Sigmoid colon (tissue), 7 donors: ENCODE measurements around the gene NR2F6. TPM values are rescaled to one million over a fixed set of nuclear protein-coding genes. Genes with fewer than 3 reads are reported as not detected.
A peak's percentile ranks its signal among the peaks of the same experiment; 100 is the strongest.

Source experiments
- DNase-seq: peaks from one replicate; pipeline ENCODE4 v3.0.0-alpha.2; 2019
- H3K27ac ChIP-seq, 4 donors: fragments of 200-600 bp; sonication (generic); one replicate each; pipeline ENCODE4 v1.5.1; 2016 to 2019; ENCODE audit warnings: mild to moderate bottlenecking in 1 of 4
- H3K27me3 ChIP-seq, 3 donors: fragments of 200-600 bp; sonication (generic); one replicate each; pipeline ENCODE4 v1.5.1; 2019; ENCODE audit warnings: mild to moderate bottlenecking in 1 of 3
- H3K36me3 ChIP-seq, 4 donors: fragments of 200-600 bp; sonication (generic); one replicate each; pipeline ENCODE4 v1.5.1; 2016 to 2019
- H3K4me1 ChIP-seq, 4 donors: fragments of 200-600 bp; sonication (generic); one replicate each; pipeline ENCODE4 v1.5.1; 2017 to 2019
- H3K4me3 ChIP-seq, 4 donors: fragments of 200-600 bp; sonication (generic); one replicate each; pipeline ENCODE4 v1.5.1; 2017 to 2019; ENCODE audit warnings: mild to moderate bottlenecking in 2 of 4, moderate library complexity in 1 of 4
- H3K9me3 ChIP-seq, 4 donors: fragments of 200-600 bp in 3 of 4; sonication (generic) in 3 of 4; one replicate each; pipeline versions ENCODE4 v1.5.1 to v1.6.1; 2013 to 2019
- CTCF ChIP-seq, 4 experiments: fragments of 450-650 bp in 3 of 4; fragments of 200-600 bp in 1 of 4; IDR thresholded peaks; one replicate each; pipeline ENCODE4 v1.5.1; 2016 to 2019; ENCODE audit warnings: antibody characterized with exemption in 4 of 4, mild to moderate bottlenecking in 3 of 4, moderate library complexity in 2 of 4
- EP300 ChIP-seq, 4 donors: sonication (generic); formaldehyde crosslinking; IDR thresholded peaks; one replicate each; pipeline ENCODE4 v1.6.1; 2017; ENCODE audit warnings: antibody characterized with exemption in 4 of 4
- POLR2A ChIP-seq, 2 donors: fragments of 450-650 bp; IDR thresholded peaks; one replicate each; pipeline ENCODE4 v1.6.1; 2016; ENCODE audit warnings: antibody characterized with exemption in 2 of 2, mild to moderate bottlenecking in 2 of 2, moderate library complexity in 2 of 2
- POLR2AphosphoS5 ChIP-seq, 4 donors: sonication (generic); formaldehyde crosslinking; IDR thresholded peaks; one replicate each; pipeline ENCODE4 v1.6.1; 2017; ENCODE audit warnings: antibody characterized with exemption in 4 of 4
- WGBS, 2 donors: extraction: QIAGEN DNeasy Blood & Tissue Kit; methylation state at CpG; one replicate each; pipeline ENCODE4 v1.1.7; 2013; 5-methylcytosine and 5-hydroxymethylcytosine counted together
- intact Hi-C: fragments of 100-400 bp; cut with DNase I; formaldehyde crosslinking; loops from one replicate; pipeline ENCODE4 v1.15.1; 2023
- polyA plus RNA-seq, 3 donors: library from polyadenylated mRNA; stranded (reverse); fragments of 200-250 nt; gene quantifications; one replicate each; pipeline ENCODE4 v1.2.3, GENCODE V29; 2013
- total RNA-seq, 4 donors: library from RNA; depleted of rRNA; stranded (reverse); fragments of >200 nt; gene quantifications; one replicate each; pipeline ENCODE4 v1.1.0, GENCODE V29; 2016
- donor health status: healthy with polysubstance abuse.
- donor health status: Bipolar disorder and iron deficiency.
- donor health status: healthy.

Gene NR2F6
- total and polyA plus RNA-seq, 7 donors: 21.6 to 72.1 (median 32.6) TPM

- peak; percentile 100 for DNase-seq
- Histone ChIP-seq H3K27ac (peak within 1 kb of the TSS; percentile 85 to 94 (median 87)), H3K9me3 (no peaks in the 10 kb centered on the region), H3K27me3 (no peaks in the 10 kb centered on the region), H3K36me3 (peaks cover 0 to 23% (median 0%) of the 10 kb centered on the region in 4 donors), H3K4me3 (peak within 1 kb of the TSS; percentile 62 to 74 (median 64)), H3K4me1 (peaks cover 0 to 22% (median 16%) of the 10 kb centered on the region in 4 donors)
- TF ChIP-seq POLR2A (IDR thresholded peaks at IDR 0.05): peak; percentile 54 to 55
- peak; percentile 85 to 92 (median 90) for TF ChIP-seq POLR2AphosphoS5 (IDR thresholded peaks at IDR 0.05)
- TF ChIP-seq EP300 (IDR thresholded peaks at IDR 0.05): peak in 2 of 4 donors; percentile 12 to 15
- TF ChIP-seq CTCF (IDR thresholded peaks at IDR 0.05): no peak
- intact Hi-C loops: loop anchor here (1.0 to 10.0 kb wide), 3 partner anchors 19 to 239 kb away; partner anchors contain the start of genes HAUS8, MYO9B, NR2F6 and NXNL1
- WGBS, 2 donors: 0 to 1% methylated on average over 90 of the region's 90 CpGs
Measured at GRCh38 chr19:17226002-17226933, 19.5 kb downstream of the NR2F6 start, which contains the start of gene OCEL1. Gene OCEL1, plus strand, starts transcription at chr19:17226226. Its CDS starts 22 bp downstream, at chr19:17226248.

GRCh38 chr19:17225053-17225452, 20.7 kb downstream of the NR2F6 start:
- 70 to 88% methylated on average over 10 of the region's 10 CpGs for WGBS, 2 donors
- peaks cover 0 to 26% (median 16%) of the 10 kb centered on the region in 4 donors for H3K4me1 ChIP-seq
- peaks cover 0 to 15% (median 0%) of the 10 kb centered on the region in 4 donors for H3K36me3 ChIP-seq
- no peak for DNase-seq
- intact Hi-C loops: loop anchor here (10.0 kb wide), 1 partner anchor 240 kb away; the partner anchor contains the start of gene NXNL1
- H3K9me3 ChIP-seq: no peaks in the 10 kb centered on the region
- no peaks in the 10 kb centered on the region for H3K27me3 ChIP-seq
- TF ChIP-seq POLR2AphosphoS5 (IDR thresholded peaks at IDR 0.05) (no peak), POLR2A (IDR thresholded peaks at IDR 0.05) (no peak), CTCF (IDR thresholded peaks at IDR 0.05) (no peak), EP300 (IDR thresholded peaks at IDR 0.05) (no peak)
- H3K4me3 ChIP-seq: no peak overlapping the region
- H3K27ac ChIP-seq: no peak overlapping the region

- Histone ChIP-seq H3K36me3 (peaks cover 0 to 24% (median 12%) of the 10 kb centered on the region in 4 donors), H3K27me3 (no peaks in the 10 kb centered on the region), H3K4me3 (no peak overlapping the region), H3K9me3 (no peaks in the 10 kb centered on the region), H3K27ac (peak overlapping the region in 1 of 4 donors; percentile 42), H3K4me1 (peaks cover 0 to 14% (median 9%) of the 10 kb centered on the region in 4 donors)
- intact Hi-C loops: loop anchor here (10.0 kb wide), 1 partner anchor 245 kb away; the partner anchor contains the start of gene NXNL1
- no peak for TF ChIP-seq EP300 (IDR thresholded peaks at IDR 0.05)
- no peak for TF ChIP-seq CTCF (IDR thresholded peaks at IDR 0.05)
- TF ChIP-seq POLR2A (IDR thresholded peaks at IDR 0.05): no peak
- no peak for TF ChIP-seq POLR2AphosphoS5 (IDR thresholded peaks at IDR 0.05)
- 15 to 55% methylated on average over 14 of the region's 14 CpGs for WGBS, 2 donors
- DNase-seq: no peak
Measured at GRCh38 chr19:17220207-17220758, 25.4 kb downstream of the NR2F6 start.

- Histone ChIP-seq H3K36me3 (peaks cover 0 to 24% (median 12%) of the 10 kb centered on the region in 4 donors), H3K4me3 (no peak overlapping the region), H3K27ac (no peak overlapping the region), H3K9me3 (no peaks in the 10 kb centered on the region), H3K27me3 (no peaks in the 10 kb centered on the region), H3K4me1 (peaks cover 0 to 20% (median 15%) of the 10 kb centered on the region in 4 donors)
- no peak for DNase-seq
- 97 to 98% methylated on average over 8 of the region's 8 CpGs for WGBS, 2 donors
- no peak for TF ChIP-seq POLR2A (IDR thresholded peaks at IDR 0.05)
- TF ChIP-seq CTCF (IDR thresholded peaks at IDR 0.05): no peak
- TF ChIP-seq POLR2AphosphoS5 (IDR thresholded peaks at IDR 0.05): no peak
- TF ChIP-seq EP300 (IDR thresholded peaks at IDR 0.05): no peak
- intact Hi-C loops: no loop called here
Measured at GRCh38 chr19:17219286-17219685, 26.4 kb downstream of the NR2F6 start.
